Thymus (tissue), 11 donors: Measurements from ENCODE around the gene BRPF3. TPM values are rescaled to one million over a fixed set of nuclear protein-coding genes. Genes with fewer than 3 reads are reported as not detected.
A peak's percentile ranks its signal among the peaks of the same experiment; 100 is the strongest.

Experiments
- DNase-seq, 9 donors: peaks; one replicate each; pipeline ENCODE4 v3.0.0-alpha.2; 2013; ENCODE audit warnings: low spot score in 9 of 9, low read depth in 6 of 9, missing footprints in 1 of 9
- H3K27ac ChIP-seq, 2 donors: one replicate each; pipeline ENCODE4 v1.5.1; 2013; ENCODE audit warnings: control low read depth in 1 of 2, low read depth in 1 of 2, low read length in 1 of 2, mild to moderate bottlenecking in 1 of 2, moderate library complexity in 1 of 2
- H3K27me3 ChIP-seq, 2 donors: one replicate each; pipeline ENCODE4 v1.5.1; 2013; ENCODE audit warnings: low read length in 1 of 2; ENCODE audit not compliant: control insufficient read depth in 2 of 2, insufficient read depth in 1 of 2
- H3K36me3 ChIP-seq, 2 donors: one replicate each; pipeline ENCODE4 v1.5.1; 2013; ENCODE audit warnings: low read length in 1 of 2, mild to moderate bottlenecking in 1 of 2, moderate library complexity in 1 of 2; ENCODE audit not compliant: control insufficient read depth in 2 of 2, insufficient read depth in 2 of 2
- H3K4me1 ChIP-seq, 2 donors: one replicate each; pipeline ENCODE4 v1.5.1; 2013; ENCODE audit warnings: low read length in 2 of 2; ENCODE audit not compliant: control insufficient read depth in 2 of 2, insufficient read depth in 2 of 2
- H3K4me3 ChIP-seq, 2 donors: one replicate each; pipeline ENCODE4 v1.5.1; 2013; ENCODE audit warnings: low read length in 2 of 2, control low read depth in 1 of 2, mild to moderate bottlenecking in 1 of 2
- H3K9me3 ChIP-seq, 2 donors: one replicate each; pipeline ENCODE4 v1.5.1; 2013; ENCODE audit warnings: low read length in 1 of 2, mild to moderate bottlenecking in 1 of 2; ENCODE audit not compliant: control insufficient read depth in 2 of 2, insufficient read depth in 1 of 2
- WGBS: extraction: QIAGEN DNeasy Blood & Tissue Kit; methylation state at CpG from one replicate; pipeline ENCODE4 v1.1.7; 2013; 5-methylcytosine and 5-hydroxymethylcytosine counted together
- polyA plus RNA-seq: library from polyadenylated mRNA; stranded (reverse); fragments of 200-250 nt; gene quantifications from one replicate; pipeline ENCODE4 v1.2.3, GENCODE V29; 2013
- total RNA-seq: library from RNA; stranded (reverse); fragments of 120-200 nt; gene quantifications from one replicate; pipeline ENCODE4 v1.2.4, GENCODE V29; 2013
- donor health status: healthy.

Gene BRPF3
- total and polyA plus RNA-seq, 2 donors: 5.4 to 9.9 TPM

DNA sequence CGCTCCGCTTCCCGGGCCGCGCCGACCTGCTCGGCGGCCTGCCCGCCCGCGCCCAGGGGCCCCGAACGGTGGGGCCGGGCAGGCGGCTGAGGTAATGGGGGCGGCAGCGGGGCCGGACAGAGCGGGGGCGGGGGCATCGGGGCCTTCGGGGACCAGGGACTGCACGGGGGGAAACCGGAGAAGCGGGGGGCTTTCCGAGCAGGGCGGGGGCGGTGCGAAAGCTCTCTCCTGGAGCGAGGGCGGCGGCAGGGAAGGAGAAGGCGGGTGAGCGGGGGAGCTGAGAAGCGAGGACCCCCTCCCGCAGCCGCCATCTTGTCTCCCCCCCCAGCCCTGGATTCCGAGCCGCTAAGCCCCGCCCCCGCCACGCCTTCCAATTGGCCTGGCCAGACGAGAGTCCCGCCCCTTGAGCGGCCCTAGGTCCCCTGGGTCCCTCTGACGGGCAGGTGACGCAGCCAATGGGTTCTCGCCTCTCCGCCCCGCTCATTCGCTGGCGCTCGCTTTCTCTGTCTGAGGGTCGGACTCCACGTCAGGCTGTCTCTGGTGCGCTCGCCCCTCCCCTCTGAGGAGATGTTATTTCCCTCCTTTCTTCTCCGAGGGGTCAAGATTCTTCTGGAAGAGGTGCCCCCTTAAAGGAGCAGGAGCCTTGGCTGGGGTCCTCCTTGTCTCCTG lies 470 bp downstream of the BRPF3 start:
- Histone ChIP-seq H3K4me1 (peaks cover 5 to 25% of the 10 kb centered on the region in 2 donors), H3K4me3 (peak overlapping the region; percentile 66 to 93), H3K9me3 (no peaks in the 10 kb centered on the region), H3K27ac (peak overlapping the region; percentile 89 to 98), H3K36me3 (peaks cover 15 to 21% of the 10 kb centered on the region in 2 donors), H3K27me3 (no peaks in the 10 kb centered on the region)
- peak; percentile 96 to 99 (median 99) for DNase-seq
- 1% methylated on average over 57 of the region's 58 CpGs for WGBS

DNA sequence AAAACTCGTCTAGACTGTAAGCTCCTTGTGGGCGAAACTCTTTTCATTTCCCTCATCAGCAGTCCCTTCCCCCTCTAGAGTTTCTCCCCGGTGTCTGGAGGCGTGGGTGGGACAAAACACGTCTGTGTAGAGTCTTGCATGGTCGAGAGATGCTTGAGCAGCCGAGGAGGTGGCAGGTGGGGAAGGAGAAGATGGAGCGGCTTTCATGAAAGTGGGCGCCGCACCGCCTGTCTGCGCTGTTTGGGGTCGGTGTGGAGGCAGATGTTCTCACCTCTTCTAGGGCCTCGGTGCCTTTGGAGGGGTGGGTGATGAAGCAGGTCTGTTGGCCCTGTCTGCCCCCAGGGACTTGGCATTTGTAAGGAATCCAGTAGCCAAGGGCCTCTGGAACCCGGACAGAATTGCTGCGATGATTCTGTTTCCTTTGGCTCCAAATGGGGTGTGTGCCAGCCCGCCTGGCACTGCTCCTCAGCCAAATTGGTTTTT lies 1.2 kb downstream of the BRPF3 start:
- Histone ChIP-seq H3K36me3 (peaks cover 22 to 29% of the 10 kb centered on the region in 2 donors), H3K9me3 (no peaks in the 10 kb centered on the region), H3K27ac (no peak overlapping the region), H3K4me1 (peaks cover 7 to 25% of the 10 kb centered on the region in 2 donors), H3K27me3 (no peaks in the 10 kb centered on the region), H3K4me3 (peak overlapping the region; percentile 66 to 93)
- no peak for DNase-seq
- WGBS: 79% methylated on average over 17 of the region's 17 CpGs

DNA sequence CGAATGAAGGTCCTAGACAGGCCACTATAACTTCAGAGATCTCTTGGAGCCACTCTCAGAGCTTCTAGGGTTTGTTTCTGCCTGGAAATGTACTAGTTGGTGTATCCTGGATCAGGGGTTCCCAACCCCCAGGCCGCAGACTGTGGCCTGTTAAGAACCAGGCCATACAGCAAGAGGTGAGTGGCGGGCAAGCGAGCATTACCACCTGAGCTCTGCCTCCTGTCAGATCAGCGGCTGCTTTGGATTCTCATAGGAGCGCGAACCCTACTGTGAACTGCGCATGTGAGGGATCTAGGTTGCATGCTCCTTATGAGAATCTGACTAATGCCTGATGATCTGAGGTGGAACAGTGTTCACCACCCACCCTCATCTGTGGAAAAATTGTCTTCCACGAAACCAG lies 2.4 kb downstream of the BRPF3 start:
- Histone ChIP-seq H3K9me3 (no peaks in the 10 kb centered on the region), H3K4me3 (no peak overlapping the region), H3K27me3 (no peaks in the 10 kb centered on the region), H3K4me1 (peaks cover 12 to 30% of the 10 kb centered on the region in 2 donors), H3K27ac (no peak overlapping the region), H3K36me3 (peaks cover 23 to 39% of the 10 kb centered on the region in 2 donors)
- DNase-seq: no peak
- WGBS: 97% methylated on average over 9 of the region's 9 CpGs

DNA sequence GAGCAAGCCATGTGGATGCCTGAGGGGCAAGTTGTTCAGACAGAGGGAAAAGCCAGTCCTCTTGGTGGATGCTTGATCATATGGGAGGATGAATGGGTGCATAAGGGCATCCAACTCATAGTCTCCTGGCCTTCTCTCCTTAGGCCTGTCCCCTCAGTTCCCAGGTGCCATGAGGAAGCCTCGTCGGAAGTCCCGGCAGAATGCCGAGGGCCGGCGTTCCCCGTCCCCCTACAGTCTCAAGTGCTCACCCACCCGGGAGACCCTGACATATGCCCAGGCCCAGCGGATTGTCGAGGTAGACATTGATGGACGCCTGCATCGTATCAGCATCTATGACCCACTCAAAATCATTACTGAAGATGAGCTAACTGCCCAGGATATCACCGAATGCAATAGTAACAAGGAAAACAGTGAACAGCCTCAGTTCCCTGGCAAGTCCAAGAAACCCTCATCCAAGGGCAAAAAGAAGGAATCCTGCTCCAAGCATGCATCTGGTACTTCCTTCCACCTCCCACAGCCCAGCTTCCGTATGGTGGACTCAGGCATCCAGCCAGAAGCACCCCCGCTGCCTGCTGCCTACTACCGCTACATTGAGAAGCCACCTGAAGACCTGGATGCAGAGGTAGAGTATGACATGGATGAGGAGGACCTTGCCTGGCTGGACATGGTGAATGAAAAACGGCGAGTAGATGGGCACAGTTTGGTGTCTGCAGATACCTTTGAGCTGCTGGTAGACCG lies 3.8 kb downstream of the BRPF3 start:
- Histone ChIP-seq H3K27ac (no peak overlapping the region), H3K9me3 (no peaks in the 10 kb centered on the region), H3K4me3 (no peak overlapping the region), H3K27me3 (no peaks in the 10 kb centered on the region), H3K36me3 (peaks cover 30 to 51% of the 10 kb centered on the region in 2 donors), H3K4me1 (peaks cover 15 to 36% of the 10 kb centered on the region in 2 donors)
- 98% methylated on average over 19 of the region's 19 CpGs for WGBS
- DNase-seq: no peak

DNA sequence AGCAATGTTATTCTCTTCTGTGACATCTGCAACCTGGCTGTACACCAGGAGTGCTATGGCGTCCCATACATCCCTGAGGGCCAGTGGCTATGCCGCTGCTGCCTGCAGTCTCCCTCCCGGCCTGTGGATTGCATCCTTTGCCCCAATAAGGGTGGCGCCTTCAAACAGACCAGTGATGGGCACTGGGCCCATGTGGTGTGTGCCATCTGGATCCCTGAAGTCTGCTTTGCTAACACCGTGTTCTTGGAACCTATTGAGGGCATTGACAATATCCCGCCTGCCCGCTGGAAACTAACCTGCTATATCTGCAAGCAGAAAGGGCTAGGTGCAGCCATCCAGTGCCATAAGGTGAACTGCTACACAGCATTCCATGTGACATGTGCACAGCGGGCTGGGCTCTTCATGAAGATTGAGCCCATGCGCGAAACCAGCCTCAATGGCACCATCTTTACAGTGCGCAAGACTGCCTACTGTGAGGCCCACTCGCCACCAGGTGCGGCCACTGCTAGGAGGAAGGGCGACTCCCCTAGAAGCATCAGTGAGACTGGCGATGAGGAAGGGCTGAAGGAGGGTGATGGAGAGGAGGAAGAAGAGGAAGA lies 4.6 kb downstream of the BRPF3 start:
- Histone ChIP-seq H3K27me3 (no peaks in the 10 kb centered on the region), H3K27ac (no peak overlapping the region), H3K36me3 (peaks cover 30 to 58% of the 10 kb centered on the region in 2 donors), H3K4me1 (peaks cover 15 to 28% of the 10 kb centered on the region in 2 donors), H3K9me3 (no peaks in the 10 kb centered on the region), H3K4me3 (no peak overlapping the region)
- no peak for DNase-seq
- 99% methylated on average over 15 of the region's 15 CpGs for WGBS

DNA sequence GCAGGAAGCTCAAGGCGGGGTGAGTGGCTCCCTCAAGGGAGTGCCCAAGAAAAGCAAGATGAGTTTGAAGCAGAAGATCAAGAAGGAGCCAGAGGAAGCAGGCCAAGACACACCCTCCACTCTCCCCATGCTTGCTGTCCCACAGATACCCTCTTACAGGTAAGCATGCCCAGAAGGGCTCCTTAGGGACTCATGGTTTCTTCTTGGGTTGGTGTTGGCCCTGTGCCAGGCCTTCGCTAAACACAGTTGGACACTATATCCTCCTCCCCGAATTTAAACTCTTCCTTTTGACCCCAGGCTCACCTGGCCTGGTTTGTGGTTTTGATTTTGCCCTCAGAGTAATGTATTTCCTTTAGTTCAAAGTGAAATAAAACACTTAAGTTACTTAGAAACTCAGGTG lies 5.1 kb downstream of the BRPF3 start:
- 56% methylated on average over 3 of the region's 3 CpGs for WGBS
- DNase-seq: no peak
- no peak overlapping the region for H3K4me3 ChIP-seq
- peaks cover 15 to 28% of the 10 kb centered on the region in 2 donors for H3K4me1 ChIP-seq
- H3K27me3 ChIP-seq: no peaks in the 10 kb centered on the region
- no peaks in the 10 kb centered on the region for H3K9me3 ChIP-seq
- H3K36me3 ChIP-seq: peaks cover 30 to 64% of the 10 kb centered on the region in 2 donors
- no peak overlapping the region for H3K27ac ChIP-seq

DNA sequence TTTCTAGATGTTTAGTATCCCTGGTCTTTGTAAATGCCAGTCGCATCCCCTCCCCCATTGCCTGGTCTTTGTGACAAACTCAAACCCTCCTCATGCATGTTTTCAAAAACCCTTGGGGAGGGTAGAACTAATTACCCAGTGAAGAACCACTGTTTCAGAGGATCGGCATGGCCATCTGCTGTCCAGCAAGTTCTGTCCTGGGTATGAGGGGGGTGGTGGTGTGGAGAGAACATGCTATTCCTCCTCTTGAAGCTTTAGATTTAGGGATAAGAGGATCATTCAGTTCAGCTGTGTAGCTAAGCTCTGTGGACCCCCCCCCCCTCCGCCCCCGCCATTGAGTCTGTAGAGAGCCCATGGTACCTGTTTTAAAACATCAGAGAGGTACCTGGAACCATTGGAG lies 5.6 kb downstream of the BRPF3 start:
- H3K36me3 ChIP-seq: peaks cover 32 to 69% of the 10 kb centered on the region in 2 donors
- H3K27ac ChIP-seq: no peak overlapping the region
- WGBS: 98% methylated on average over 4 of the region's 4 CpGs
- H3K4me1 ChIP-seq: peaks cover 15 to 28% of the 10 kb centered on the region in 2 donors
- H3K27me3 ChIP-seq: no peaks in the 10 kb centered on the region
- H3K4me3 ChIP-seq: no peak overlapping the region
- no peaks in the 10 kb centered on the region for H3K9me3 ChIP-seq
- no peak for DNase-seq

DNA sequence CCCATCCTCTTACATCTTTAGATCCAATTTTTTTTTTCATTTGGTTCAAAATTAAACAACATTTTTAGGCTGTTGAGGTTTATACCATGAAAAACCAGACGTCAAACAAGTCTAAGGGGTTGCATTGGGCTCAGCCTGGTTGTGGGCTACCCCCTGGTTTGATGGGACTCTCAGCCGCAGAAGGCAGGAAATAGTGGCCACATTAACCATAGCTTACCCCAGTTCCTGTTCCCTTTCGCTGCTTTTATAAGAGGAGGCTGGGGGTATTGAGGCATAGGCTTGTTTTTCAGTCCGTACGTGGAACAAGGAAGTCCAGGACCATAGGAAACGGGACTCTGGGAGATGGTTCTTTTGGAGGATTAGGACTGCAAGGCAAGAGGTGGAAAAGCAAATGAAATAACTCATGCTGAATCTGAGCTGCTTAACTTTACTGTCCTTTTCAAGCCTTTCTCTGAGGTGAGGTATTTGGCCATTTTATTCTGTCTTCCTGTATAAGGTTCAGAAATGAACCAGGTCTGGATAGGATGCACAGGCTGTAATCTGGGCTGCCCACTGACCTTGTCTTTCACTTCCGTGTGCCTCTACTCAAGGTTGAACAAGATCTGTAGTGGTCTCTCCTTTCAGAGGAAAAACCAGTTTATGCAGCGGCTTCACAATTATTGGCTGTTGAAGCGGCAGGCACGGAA lies 7.7 kb downstream of the BRPF3 start:
- Histone ChIP-seq H3K4me3 (no peak overlapping the region), H3K27me3 (no peaks in the 10 kb centered on the region), H3K27ac (no peak overlapping the region), H3K9me3 (no peaks in the 10 kb centered on the region), H3K4me1 (peaks cover 9 to 18% of the 10 kb centered on the region in 2 donors), H3K36me3 (peaks cover 50 to 90% of the 10 kb centered on the region in 2 donors)
- peak in 4 of 9 donors; percentile 18 to 67 (median 32) for DNase-seq
- 50% methylated on average over 10 of the region's 10 CpGs for WGBS
